Mucosa of descending colon (tissue), 3 donors: ENCODE results near the gene HAND1. TPM values are rescaled to one million over a fixed set of nuclear protein-coding genes. Genes with fewer than 3 reads are reported as not detected.
"Not testable (repeated sequence)": the region's sequence is repeated elsewhere in the genome, so short reads cannot be mapped to it uniquely, and the experiment has no call there.

Experiments used
- ATAC-seq: fragments of 200-7000 bp; cut with Tn5 transposase; one replicate; pipeline ENCODE4 v1.9.1; 2020; ENCODE audit warnings: mild to moderate bottlenecking, moderate library complexity
- DNase-seq, 3 donors: peaks; one replicate each; pipeline ENCODE4 v3.0.0-alpha.2; 2020
- H3K36me3 ChIP-seq: fragments of 200-600 bp; one replicate; pipeline ENCODE4 v1.8.0; 2021; ENCODE audit warnings: low read depth, mild to moderate bottlenecking
- H3K4me1 ChIP-seq: fragments of 200-600 bp; one replicate; pipeline ENCODE4 v1.8.0; 2021; ENCODE audit warnings: low read depth, mild to moderate bottlenecking
- H3K4me3 ChIP-seq: fragments of 200-600 bp; one replicate; pipeline ENCODE4 v1.8.0; 2021; ENCODE audit warnings: mild to moderate bottlenecking
- H3K9me3 ChIP-seq: fragments of 200-600 bp; one replicate; pipeline ENCODE4 v1.8.0; 2021; ENCODE audit warnings: mild to moderate bottlenecking
- intact Hi-C, 2 donors: fragments of 100-400 bp; cut with DNase I in 1 of 2; cut with micrococcal nuclease in 1 of 2; formaldehyde crosslinking; loops; one replicate each; pipeline versions ENCODE4 v1.11.0 to v1.11.1; 2022; cut with DNase I, micrococcal nuclease
- total RNA-seq, 3 donors: library from RNA; stranded (reverse); fragmentation: NEBNext Ultra II Directional in 2 of 3; extraction: Animal tissue kit (Norgen Biotek cat#: 25700) in 2 of 3; gene quantifications; one replicate each; pipeline versions ENCODE4 v1.2.1 to v1.2.4, GENCODE V29; 2021 to 2023
- TF ChIP-seq, protein P1 (sequence below): fragments of 200-600 bp; IDR thresholded peaks from one replicate; pipeline ENCODE4 v1.8.0; 2022; ENCODE audit warnings: antibody characterized with exemption, mild to moderate bottlenecking
- donor health status: DM: no; HTN: no; CAD: no; lungs with moderate emphysema.
- donor health status: DM: no; HTN: no; CAD: no.
- donor health status: DM: no; HTN: yes; CAD: no.

Gene HAND1
- total RNA-seq, 3 donors from 2014 or later, result 0.61 to 47.3 (median 1.8) TPM

- intact Hi-C loops, result no loop called here
- H3K36me3 ChIP-seq, result no peaks in the 10 kb centered on the region
- TF ChIP-seq, protein P1, sequence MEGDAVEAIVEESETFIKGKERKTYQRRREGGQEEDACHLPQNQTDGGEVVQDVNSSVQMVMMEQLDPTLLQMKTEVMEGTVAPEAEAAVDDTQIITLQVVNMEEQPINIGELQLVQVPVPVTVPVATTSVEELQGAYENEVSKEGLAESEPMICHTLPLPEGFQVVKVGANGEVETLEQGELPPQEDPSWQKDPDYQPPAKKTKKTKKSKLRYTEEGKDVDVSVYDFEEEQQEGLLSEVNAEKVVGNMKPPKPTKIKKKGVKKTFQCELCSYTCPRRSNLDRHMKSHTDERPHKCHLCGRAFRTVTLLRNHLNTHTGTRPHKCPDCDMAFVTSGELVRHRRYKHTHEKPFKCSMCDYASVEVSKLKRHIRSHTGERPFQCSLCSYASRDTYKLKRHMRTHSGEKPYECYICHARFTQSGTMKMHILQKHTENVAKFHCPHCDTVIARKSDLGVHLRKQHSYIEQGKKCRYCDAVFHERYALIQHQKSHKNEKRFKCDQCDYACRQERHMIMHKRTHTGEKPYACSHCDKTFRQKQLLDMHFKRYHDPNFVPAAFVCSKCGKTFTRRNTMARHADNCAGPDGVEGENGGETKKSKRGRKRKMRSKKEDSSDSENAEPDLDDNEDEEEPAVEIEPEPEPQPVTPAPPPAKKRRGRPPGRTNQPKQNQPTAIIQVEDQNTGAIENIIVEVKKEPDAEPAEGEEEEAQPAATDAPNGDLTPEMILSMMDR, result no peak
- no peak overlapping the region for H3K4me3 ChIP-seq
- H3K9me3 ChIP-seq, result no peaks in the 10 kb centered on the region
- DNase-seq, result no peak
- H3K4me1 ChIP-seq, result no peaks in the 10 kb centered on the region
- ATAC-seq, result no peak
Measured at GRCh38 chr5:154517810-154518437, 39.9 kb upstream of the HAND1 start.

GRCh38 chr5:154517181-154517580 lies 39.2 kb upstream of the HAND1 start:
- no peaks in the 10 kb centered on the region for H3K4me1 ChIP-seq
- no peaks in the 10 kb centered on the region for H3K36me3 ChIP-seq
- no peak for ATAC-seq
- TF ChIP-seq, protein P1, result no peak
- intact Hi-C loops, result no loop called here
- DNase-seq, result no peak
- no peak overlapping the region for H3K4me3 ChIP-seq
- no peaks in the 10 kb centered on the region for H3K9me3 ChIP-seq

DNA sequence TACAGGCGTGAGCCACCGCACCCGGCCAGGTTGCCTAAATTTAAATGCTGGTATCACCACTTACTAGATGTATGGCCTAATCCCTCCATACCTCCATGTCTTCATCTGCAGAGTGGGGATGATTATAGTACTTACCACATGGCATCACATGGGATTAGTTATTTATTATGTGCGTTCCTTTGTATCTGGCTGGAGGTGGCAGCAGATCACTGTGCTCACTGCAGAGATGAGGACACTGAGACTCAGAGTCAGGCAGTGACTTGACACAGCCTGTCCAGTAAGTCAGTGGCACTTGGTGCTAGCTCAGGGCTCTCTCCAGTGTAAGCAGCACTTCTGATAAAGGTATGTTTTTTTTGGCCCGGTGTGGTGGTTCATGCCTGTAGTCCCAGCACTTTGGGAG lies 38.4 kb upstream of the HAND1 start:
- no peak for ATAC-seq
- intact Hi-C loops, result no loop called here
- Histone ChIP-seq H3K36me3 (no peaks in the 10 kb centered on the region), H3K4me3 (no peak overlapping the region), H3K4me1 (no peaks in the 10 kb centered on the region), H3K9me3 (no peaks in the 10 kb centered on the region)
- TF ChIP-seq, protein P1, result no peak
- DNase-seq, result no peak

DNA sequence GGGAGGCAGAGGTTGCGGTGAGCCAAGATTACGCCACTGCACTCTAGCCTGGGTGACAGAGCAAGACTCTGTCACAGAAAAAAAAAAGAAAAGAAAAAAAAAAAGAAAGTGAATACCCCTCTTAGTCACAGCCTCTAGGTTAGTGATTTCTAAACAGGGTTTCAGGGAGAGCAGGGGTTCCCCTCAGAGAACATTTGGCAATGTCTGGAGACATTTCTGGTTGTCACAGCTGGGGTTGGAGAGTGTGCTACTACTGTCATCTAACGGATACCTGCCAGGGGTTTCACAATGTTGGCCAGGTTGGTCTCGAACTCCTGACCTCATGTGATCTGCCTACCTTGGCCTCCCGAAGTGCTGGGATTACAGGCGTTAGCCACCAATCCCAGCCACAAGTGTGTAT lies 37.5 kb upstream of the HAND1 start:
- H3K9me3 ChIP-seq, H3K4me1 ChIP-seq, intact Hi-C loops, DNase-seq, H3K4me3 ChIP-seq, ATAC-seq, H3K36me3 ChIP-seq: not testable (repeated sequence)

DNA sequence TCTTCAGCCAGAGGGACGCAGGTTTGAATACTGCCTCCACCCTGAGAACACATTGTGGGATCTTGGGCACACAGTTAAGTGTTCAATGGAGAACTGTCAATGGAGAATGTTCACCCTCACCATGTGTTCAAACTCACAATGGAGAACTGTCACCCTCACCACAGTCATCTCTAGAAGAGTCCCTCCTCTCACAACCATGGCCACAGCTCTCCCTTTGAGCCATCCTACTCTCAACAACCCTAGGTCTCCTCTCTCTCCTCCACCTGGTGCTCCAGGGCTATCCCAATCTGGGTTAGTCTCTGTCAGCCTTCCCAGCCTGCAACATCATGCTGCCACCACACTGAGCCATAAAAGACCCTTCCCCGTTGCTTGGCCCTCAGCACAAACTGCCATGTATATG lies 36.3 kb upstream of the HAND1 start:
- H3K36me3 ChIP-seq, result no peaks in the 10 kb centered on the region
- H3K9me3 ChIP-seq, result no peaks in the 10 kb centered on the region
- intact Hi-C loops, result no loop called here
- no peak for ATAC-seq
- H3K4me3 ChIP-seq, result no peak overlapping the region
- TF ChIP-seq, protein P1, result no peak
- no peak for DNase-seq
- no peaks in the 10 kb centered on the region for H3K4me1 ChIP-seq

DNA sequence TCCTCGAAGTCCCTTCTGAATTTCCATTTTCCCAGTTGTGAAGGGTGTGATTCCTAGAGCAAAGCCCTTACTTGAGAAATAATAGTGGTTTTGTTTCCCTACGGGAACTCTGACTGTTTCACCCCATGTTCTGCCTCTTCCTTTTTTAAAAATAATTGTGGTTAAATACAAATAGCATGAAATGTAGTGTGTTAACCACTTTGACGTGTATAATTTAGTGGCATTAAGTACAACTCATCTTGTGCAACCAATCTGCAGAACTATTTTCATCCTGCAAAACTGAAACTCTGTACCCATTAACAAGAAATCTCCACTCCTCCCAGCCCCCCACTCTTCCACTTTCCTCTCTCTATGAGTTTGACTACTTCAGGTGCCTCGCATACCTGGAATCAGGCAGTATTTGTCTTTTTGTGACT lies 35.6 kb upstream of the HAND1 start:
- H3K4me1 ChIP-seq, result no peaks in the 10 kb centered on the region
- no peak overlapping the region for H3K4me3 ChIP-seq
- no peaks in the 10 kb centered on the region for H3K36me3 ChIP-seq
- ATAC-seq (no peak), DNase-seq (no peak)
- no peaks in the 10 kb centered on the region for H3K9me3 ChIP-seq
- TF ChIP-seq, protein P1, result no peak
- intact Hi-C loops, result no loop called here
